ENCODE data around the gene ITIH5.

ITIH5 gene

GRCh38 chr10:7513936-7514335, 152.8 kb downstream of the ITIH5 start:
- Histone ChIP-seq H3K4me3 (ENCODE audit: low read length) (no peak overlapping the region), H3K36me3 (replicated peaks; ENCODE audit: insufficient read depth, low read length) (no peaks in the 10 kb centered on the region), H3K9me2 (replicated peaks; ENCODE audit: insufficient read depth, low read length) (no peaks in the 10 kb centered on the region), H3K4me2 (ENCODE audit: low read depth, low read length) (no peak overlapping the region), H3F3A (ENCODE audit: insufficient read depth, low read length) (no peaks in the 10 kb centered on the region), H3K9me3 (replicated peaks; ENCODE audit: insufficient read depth, low read length) (no peaks in the 10 kb centered on the region), H3K9ac (ENCODE audit: low read length) (no peak overlapping the region), H4K20me1 (ENCODE audit: insufficient read depth, low read length) (no peaks in the 10 kb centered on the region), H3K27ac (ENCODE audit: low read length) (no peak overlapping the region), H3K27me3 (replicated peaks; ENCODE audit: insufficient read depth, low read length) (no peaks in the 10 kb centered on the region), H2AFZ (ENCODE audit: low read length) (no peak overlapping the region), H3K4me1 (ENCODE audit: low read length) (no peaks in the 10 kb centered on the region), H3K79me2 (ENCODE audit: low read length) (no peaks in the 10 kb centered on the region)
- TF ChIP-seq EZH2 (optimal IDR thresholded peaks at IDR 0.05; ENCODE audit: low read depth, low read length) (no peak), CTCF (IDR thresholded peaks at IDR 0.05; ENCODE audit: low read length) (no peak), EZH2phosphoT487 (IDR thresholded peaks at IDR 0.05; ENCODE audit: low read length) (no peak)
- no peak for DNase-seq

GRCh38 chr10:7513455-7513854, 153.3 kb downstream of the ITIH5 start:
- Histone ChIP-seq H3K4me2 (ENCODE audit: low read depth, low read length) (no peak overlapping the region), H3K9me2 (replicated peaks; ENCODE audit: insufficient read depth, low read length) (no peaks in the 10 kb centered on the region), H3K36me3 (replicated peaks; ENCODE audit: insufficient read depth, low read length) (no peaks in the 10 kb centered on the region), H3K9me3 (replicated peaks; ENCODE audit: insufficient read depth, low read length) (no peaks in the 10 kb centered on the region), H4K20me1 (ENCODE audit: insufficient read depth, low read length) (no peaks in the 10 kb centered on the region), H3K27ac (ENCODE audit: low read length) (no peak overlapping the region), H2AFZ (ENCODE audit: low read length) (no peak overlapping the region), H3K4me3 (ENCODE audit: low read length) (no peak overlapping the region), H3F3A (ENCODE audit: insufficient read depth, low read length) (no peaks in the 10 kb centered on the region), H3K79me2 (ENCODE audit: low read length) (no peaks in the 10 kb centered on the region), H3K4me1 (ENCODE audit: low read length) (no peaks in the 10 kb centered on the region), H3K27me3 (replicated peaks; ENCODE audit: insufficient read depth, low read length) (no peaks in the 10 kb centered on the region), H3K9ac (ENCODE audit: low read length) (no peak overlapping the region)
- TF ChIP-seq EZH2phosphoT487 (IDR thresholded peaks at IDR 0.05; ENCODE audit: low read length), result no peak
- no peak for TF ChIP-seq CTCF (IDR thresholded peaks at IDR 0.05; ENCODE audit: low read length)
- TF ChIP-seq EZH2 (optimal IDR thresholded peaks at IDR 0.05; ENCODE audit: low read depth, low read length), result no peak
- no peak for DNase-seq

- Histone ChIP-seq H3K9ac (ENCODE audit: low read length) (no peak overlapping the region), H3K9me3 (replicated peaks; ENCODE audit: insufficient read depth, low read length) (no peaks in the 10 kb centered on the region), H3K9me2 (replicated peaks; ENCODE audit: insufficient read depth, low read length) (no peaks in the 10 kb centered on the region), H3K4me3 (ENCODE audit: low read length) (no peak overlapping the region), H4K20me1 (ENCODE audit: insufficient read depth, low read length) (no peaks in the 10 kb centered on the region), H2AFZ (ENCODE audit: low read length) (no peak overlapping the region), H3K79me2 (ENCODE audit: low read length) (no peaks in the 10 kb centered on the region), H3K27ac (ENCODE audit: low read length) (no peak overlapping the region), H3K4me1 (ENCODE audit: low read length) (no peaks in the 10 kb centered on the region), H3F3A (ENCODE audit: insufficient read depth, low read length) (no peaks in the 10 kb centered on the region), H3K36me3 (replicated peaks; ENCODE audit: insufficient read depth, low read length) (no peaks in the 10 kb centered on the region), H3K4me2 (ENCODE audit: low read depth, low read length) (no peak overlapping the region), H3K27me3 (replicated peaks; ENCODE audit: insufficient read depth, low read length) (no peaks in the 10 kb centered on the region)
- DNase-seq, result no peak
- TF ChIP-seq CTCF (IDR thresholded peaks at IDR 0.05; ENCODE audit: low read length), result no peak
These were observed 154.3 kb downstream of the ITIH5 start for GRCh38 chr10:7512487-7512886.

- no peaks in the 10 kb centered on the region for H3K4me1 ChIP-seq (ENCODE audit: low read length)
- H3K4me2 ChIP-seq (ENCODE audit: low read depth, low read length), result no peak overlapping the region
- H3F3A ChIP-seq (ENCODE audit: insufficient read depth, low read length), result no peaks in the 10 kb centered on the region
- H3K9me2 ChIP-seq (replicated peaks; ENCODE audit: insufficient read depth, low read length), result no peaks in the 10 kb centered on the region
- H3K36me3 ChIP-seq (replicated peaks; ENCODE audit: insufficient read depth, low read length), result no peaks in the 10 kb centered on the region
- no peak overlapping the region for H3K4me3 ChIP-seq (ENCODE audit: low read length)
- H2AFZ ChIP-seq (ENCODE audit: low read length), result no peak overlapping the region
- H3K9ac ChIP-seq (ENCODE audit: low read length), result no peak overlapping the region
- TF ChIP-seq CTCF (IDR thresholded peaks at IDR 0.05; ENCODE audit: low read length) (no peak), EZH2 (optimal IDR thresholded peaks at IDR 0.05; ENCODE audit: low read depth, low read length) (no peak), EZH2phosphoT487 (IDR thresholded peaks at IDR 0.05; ENCODE audit: low read length) (no peak)
- no peaks in the 10 kb centered on the region for H3K9me3 ChIP-seq (replicated peaks; ENCODE audit: insufficient read depth, low read length)
- no peaks in the 10 kb centered on the region for H4K20me1 ChIP-seq (ENCODE audit: insufficient read depth, low read length)
- DNase-seq, result no peak
- H3K79me2 ChIP-seq (ENCODE audit: low read length), result no peaks in the 10 kb centered on the region
- no peaks in the 10 kb centered on the region for H3K27me3 ChIP-seq (replicated peaks; ENCODE audit: insufficient read depth, low read length)
- H3K27ac ChIP-seq (ENCODE audit: low read length), result no peak overlapping the region
These were observed 155.2 kb downstream of the ITIH5 start for GRCh38 chr10:7511612-7512011.

All from MM.1S (cell line).